ENCODE results near the gene KCNQ1. TPM values are rescaled to one million over a fixed set of nuclear protein-coding genes. Genes with fewer than 3 reads are reported as not detected.

Gene KCNQ1
- total RNA-seq, 1 experiment from 2014 or later: 2.3 TPM

- Mint-ChIP-seq H3K4me1 (no peaks in the 10 kb centered on the region), H3K4me3 (no peak overlapping the region), H3K27me3 (ENCODE audit: low read depth) (peaks cover 67% of the 10 kb centered on the region), H3K27ac (peak overlapping the region in 1 of 3 experiments; percentile 48; a peak in 1 of 7 replicates), H3K36me3 (ENCODE audit: insufficient read depth in 1 of 3, low read depth in 3 of 3) (no peaks in the 10 kb centered on the region), H3K9me3 (no peaks in the 10 kb centered on the region)
- Histone ChIP-seq H2BK15ac (ENCODE audit: low read depth, low read length) (no peak overlapping the region), H3K4me1 (ENCODE audit: insufficient read depth, low read length) (no peaks in the 10 kb centered on the region), H3K23ac (ENCODE audit: insufficient read length, low read depth, low read length) (no peak overlapping the region), H4K91ac (ENCODE audit: insufficient read length, low read depth, low read length) (no peak overlapping the region), H4K8ac (replicated peaks; ENCODE audit: insufficient read length, low read depth, low read length) (no peak overlapping the region), H3K79me1 (ENCODE audit: insufficient read depth, low read depth, low read length, poor library complexity, severe bottlenecking) (no peaks in the 10 kb centered on the region), H2BK20ac (ENCODE audit: low read depth, low read length, poor library complexity, severe bottlenecking) (no peak overlapping the region), H4K5ac (ENCODE audit: insufficient read length, low read depth, low read length) (no peak overlapping the region), H3K14ac (ENCODE audit: insufficient read depth, low read length) (no peak overlapping the region), H3K18ac (ENCODE audit: insufficient read length, low read depth, low read length) (no peak overlapping the region), H2BK12ac (ENCODE audit: insufficient read length, low read depth, low read length) (no peak overlapping the region), H4K20me1 (ENCODE audit: control insufficient read depth, insufficient read depth, insufficient read length) (no peaks in the 10 kb centered on the region), H3T11ph (ENCODE audit: low read length) (no peak overlapping the region), H3K4me2 (ENCODE audit: insufficient read depth, insufficient read length, low read length) (no peak overlapping the region), H3K9me3 (ENCODE audit: control insufficient read depth, low read depth, low read length) (no peaks in the 10 kb centered on the region), H2BK5ac (ENCODE audit: insufficient read length, low read length) (no peak overlapping the region), H2BK120ac (ENCODE audit: low read depth, low read length, poor library complexity, severe bottlenecking) (no peak overlapping the region), H3K79me2 (ENCODE audit: insufficient read depth, low read length) (no peaks in the 10 kb centered on the region), H3K56ac (ENCODE audit: insufficient read length, low read depth, low read length) (no peak overlapping the region), H3K27me3 (ENCODE audit: insufficient read depth, low read length) (peaks cover 2% of the 10 kb centered on the region; the same call in 1 of the 2 replicates), H3K9ac (ENCODE audit: extremely low read depth, insufficient read length, low read length) (no peak overlapping the region), H3K4ac (ENCODE audit: low read depth, low read length) (no peak overlapping the region), H3K27ac (ENCODE audit: insufficient read length, low read depth, low read length) (no peak overlapping the region), H2AK5ac (ENCODE audit: insufficient read length, low read length) (no peak overlapping the region), H3K23me2 (ENCODE audit: insufficient read length, low read depth, low read length, poor library complexity, severe bottlenecking) (no peaks in the 10 kb centered on the region), H2AFZ (ENCODE audit: low read length) (no peak overlapping the region)
- DNase-seq: peak; percentile 20
- TF ChIP-seq CTCF (conservative IDR thresholded peaks at IDR 0.05): no peak
- no CpG with 5 or more reads among the region's 26 CpGs for WGBS (ENCODE audit: extremely low coverage, insufficient read length, low lambda C conversion rate)
Observed at GRCh38 chr11:2517386-2518064, 72.7 kb downstream of the KCNQ1 start.

All from H9 (cell line).